GM12891 (cell line): ENCODE results near the gene LDB2.

Experiments used
- DNase-seq: peaks from one replicate; pipeline ENCODE4 v3.0.0; 2011; ENCODE audit warnings: low spot score; ENCODE audit not compliant: insufficient read length
- FAIRE-seq: peaks from 2 replicates; lab custom pipeline; 2011; peaks lifted over from hg19 to GRCh38; lab: Jason Lieb, UNC
- PAX5 ChIP-seq: IDR thresholded peaks from 2 replicates; pipeline ENCODE4 v1.6.1; 2011; ENCODE audit warnings: low read length, moderate library complexity, mild to moderate bottlenecking; ENCODE audit not compliant: insufficient read depth, severe bottlenecking
- POLR2A ChIP-seq: IDR thresholded peaks from 2 replicates; pipeline ENCODE4 v1.6.1; 2011; ENCODE audit warnings: low read depth, low read length, control low read depth
- POLR2AphosphoS5 ChIP-seq: IDR thresholded peaks from 2 replicates; pipeline ENCODE4 v1.6.1; 2011; ENCODE audit warnings: low read depth, low read length, control low read depth
- POU2F2 ChIP-seq: IDR thresholded peaks from 2 replicates; pipeline ENCODE4 v1.6.1; 2011; ENCODE audit warnings: low read depth, mild to moderate bottlenecking, control low read depth, low read length, moderate library complexity
- SPI1 ChIP-seq: IDR thresholded peaks from 2 replicates; pipeline ENCODE4 v1.6.1; 2011; ENCODE audit warnings: low read depth, low read length, control low read depth
- TAF1 ChIP-seq: IDR thresholded peaks from 2 replicates; pipeline ENCODE4 v1.6.1; 2011; ENCODE audit warnings: low read depth, low read length, control low read depth

The LDB2 gene

GRCh38 chr4:16729336-16729735 lies 169.1 kb downstream of the LDB2 start:
- TF ChIP-seq POLR2AphosphoS5 (no peak), SPI1 (no peak), PAX5 (no peak), TAF1 (no peak), POLR2A (no peak), POU2F2 (no peak)
- FAIRE-seq (no peak), DNase-seq (no peak)

- FAIRE-seq: no peak
- DNase-seq: no peak
- TF ChIP-seq TAF1 (no peak), PAX5 (no peak), POU2F2 (no peak), POLR2A (no peak), POLR2AphosphoS5 (no peak), SPI1 (no peak)
Observed at GRCh38 chr4:16728849-16729248, 169.6 kb downstream of the LDB2 start.

GRCh38 chr4:16728111-16728510 lies 170.3 kb downstream of the LDB2 start:
- no peak for FAIRE-seq
- no peak for DNase-seq
- TF ChIP-seq POLR2AphosphoS5: no peak
- TF ChIP-seq POLR2A: no peak
- TF ChIP-seq POU2F2: no peak
- no peak for TF ChIP-seq SPI1
- TF ChIP-seq TAF1: no peak
- no peak for TF ChIP-seq PAX5

GRCh38 chr4:16727218-16727617 lies 171.2 kb downstream of the LDB2 start:
- TF ChIP-seq POLR2A (no peak), TAF1 (no peak), POLR2AphosphoS5 (no peak), SPI1 (no peak), POU2F2 (no peak), PAX5 (no peak)
- DNase-seq (no peak), FAIRE-seq (no peak)

- DNase-seq: no peak
- TF ChIP-seq PAX5 (no peak), TAF1 (no peak), POLR2A (no peak), POU2F2 (no peak), SPI1 (no peak), POLR2AphosphoS5 (no peak)
- FAIRE-seq: no peak
Observed at GRCh38 chr4:16726368-16727050, 171.9 kb downstream of the LDB2 start.

- FAIRE-seq (no peak), DNase-seq (no peak)
- TF ChIP-seq PAX5 (no peak), TAF1 (no peak), SPI1 (no peak), POLR2AphosphoS5 (no peak), POU2F2 (no peak), POLR2A (no peak)
Observed at GRCh38 chr4:16725252-16725651, 173.2 kb downstream of the LDB2 start.

- no peak for TF ChIP-seq PAX5
- no peak for TF ChIP-seq POLR2A
- TF ChIP-seq POU2F2: no peak
- FAIRE-seq: no peak
- no peak for DNase-seq
Observed at GRCh38 chr4:16722416-16722815, 176.0 kb downstream of the LDB2 start.

- FAIRE-seq (no peak), DNase-seq (no peak)
- TF ChIP-seq POLR2A (no peak), SPI1 (no peak), POLR2AphosphoS5 (no peak), PAX5 (no peak), TAF1 (no peak), POU2F2 (no peak)
Observed at GRCh38 chr4:16721613-16722291, 176.7 kb downstream of the LDB2 start.

- FAIRE-seq: no peak
- TF ChIP-seq TAF1 (no peak), POU2F2 (no peak), PAX5 (no peak), POLR2AphosphoS5 (no peak), POLR2A (no peak), SPI1 (no peak)
- DNase-seq: no peak
Observed at GRCh38 chr4:16720761-16721160, 177.7 kb downstream of the LDB2 start.

GRCh38 chr4:16717266-16717970 lies 181.0 kb downstream of the LDB2 start:
- TF ChIP-seq POU2F2: no peak
- TF ChIP-seq SPI1: no peak
- no peak for TF ChIP-seq POLR2A
- no peak for TF ChIP-seq TAF1
- no peak for TF ChIP-seq PAX5
- TF ChIP-seq POLR2AphosphoS5: no peak
- no peak for FAIRE-seq
- DNase-seq: no peak

- no peak for DNase-seq
Observed at GRCh38 chr4:16715482-16715881, 183.0 kb downstream of the LDB2 start.

More at GRCh38 chr4:16715482-16715881, 183.0 kb downstream of the LDB2 start:
- no peak for FAIRE-seq
- no peak for TF ChIP-seq POLR2A
- no peak for TF ChIP-seq POU2F2
- no peak for TF ChIP-seq POLR2AphosphoS5
- TF ChIP-seq TAF1: no peak
- no peak for TF ChIP-seq PAX5
- TF ChIP-seq SPI1: no peak
